K562 (cell line): Measurements from ENCODE around the gene PCSK6.

ENCODE experiments used
- CEBPB ChIP-seq: fragments of 450-650 bp; IDR thresholded peaks from 2 replicates; pipeline ENCODE4 v1.6.1; 2016; ENCODE audit warnings: missing genetic modification characterization, missing compliant biosample characterization
- CREM ChIP-seq: IDR thresholded peaks from 2 replicates; pipeline ENCODE4 v1.6.1; 2014; ENCODE audit warnings: antibody characterized with exemption, low read depth
- CTCF ChIP-seq, 3 experiments: IDR thresholded peaks in 2 of 3; conservative IDR thresholded peaks in 1 of 3; 2 replicates each; pipeline ENCODE4 v1.5.1; 2011 to 2012; ENCODE audit warnings: low read length in 3 of 3, mild to moderate bottlenecking in 3 of 3, control low read depth in 2 of 3, improper control_type of control experiment in 1 of 3, inconsistent platforms in 1 of 3, low read depth in 1 of 3, mixed read lengths in 1 of 3, moderate library complexity in 1 of 3; ENCODE audit not compliant: insufficient read depth in 2 of 3
- FOSL1 ChIP-seq: fragments of 200-800 bp; sonication (Bioruptor generic); conservative IDR thresholded peaks from 2 replicates; pipeline ENCODE4 v1.6.1; 2016; ENCODE audit warnings: missing genetic modification characterization, missing compliant biosample characterization
- KAT7 ChIP-seq: sonication (generic); formaldehyde crosslinking; IDR thresholded peaks from 2 replicates; pipeline ENCODE4 v1.8.0; 2022; ENCODE audit warnings: missing genetic modification reagents, mild to moderate bottlenecking, borderline replicate concordance
- MAFK ChIP-seq: IDR thresholded peaks from 2 replicates; pipeline ENCODE4 v1.6.1; 2011; ENCODE audit warnings: low read length, improper control_type of control experiment
- TAF1 ChIP-seq: IDR thresholded peaks from 2 replicates; pipeline ENCODE4 v1.6.1; 2011; ENCODE audit warnings: mild to moderate bottlenecking, low read length, moderate library complexity; ENCODE audit not compliant: insufficient read depth, control insufficient read depth, severe bottlenecking; ENCODE audit errors: extremely low read depth
- TOE1 ChIP-seq, 2 experiments: fragments of 450-650 bp in 1 of 2; sonication (generic) in 1 of 2; formaldehyde crosslinking in 1 of 2; IDR thresholded peaks; 2 replicates each; pipeline versions ENCODE4 v1.7.1 to v1.8.0; 2016 to 2022; ENCODE audit warnings: borderline replicate concordance in 2 of 2, mild to moderate bottlenecking in 2 of 2, antibody characterized with exemption in 1 of 2, inconsistent platforms in 1 of 2, low read depth in 1 of 2, missing genetic modification reagents in 1 of 2, moderate library complexity in 1 of 2
- YY1 ChIP-seq, 3 experiments: IDR thresholded peaks; 2 replicates each; pipeline ENCODE4 v1.6.1; 2011; ENCODE audit warnings: low read length in 2 of 3, mild to moderate bottlenecking in 2 of 3, moderate library complexity in 2 of 3, borderline replicate concordance in 1 of 3, control low read depth in 1 of 3, low read depth in 1 of 3; ENCODE audit not compliant: insufficient read depth in 3 of 3, insufficient replicate concordance in 2 of 3, control insufficient read depth in 1 of 3, insufficient read length in 1 of 3; ENCODE audit errors: extremely low read depth in 1 of 3

GRCh38 chr15:101510212-101511197 is 21.0 kb upstream of the PCSK6 start:
- TF ChIP-seq TAF1 (no peak), FOSL1 (no peak), YY1 (IDR thresholded peaks at IDR 0.05; ENCODE audit: borderline replicate concordance in 1 of 3, control insufficient read depth in 1 of 3, extremely low read depth in 1 of 3, insufficient read depth in 3 of 3, insufficient read length in 1 of 3, insufficient replicate concordance in 2 of 3, low read depth in 1 of 3, low read length in 2 of 3) (no peak), TOE1 (IDR thresholded peaks at IDR 0.05; ENCODE audit: borderline replicate concordance) (no peak), TOE1 (CRISPR knock-in tag; IDR thresholded peaks at IDR 0.05; ENCODE audit: borderline replicate concordance, low read depth) (no peak), KAT7 (CRISPR knock-in tag) (no peak), CREM (no peak), CEBPB (tag) (peak; percentile 33; the same call in 1 of the 2 replicates), MAFK (no peak), CTCF (IDR thresholded peaks at IDR 0.05 in 2 of 3, conservative IDR thresholded peaks at IDR 0.05 in 1 of 3; ENCODE audit: insufficient read depth in 2 of 3, low read depth in 1 of 3, low read length in 3 of 3) (no peak)
